ENCODE data around the gene MIA2.

DNA sequence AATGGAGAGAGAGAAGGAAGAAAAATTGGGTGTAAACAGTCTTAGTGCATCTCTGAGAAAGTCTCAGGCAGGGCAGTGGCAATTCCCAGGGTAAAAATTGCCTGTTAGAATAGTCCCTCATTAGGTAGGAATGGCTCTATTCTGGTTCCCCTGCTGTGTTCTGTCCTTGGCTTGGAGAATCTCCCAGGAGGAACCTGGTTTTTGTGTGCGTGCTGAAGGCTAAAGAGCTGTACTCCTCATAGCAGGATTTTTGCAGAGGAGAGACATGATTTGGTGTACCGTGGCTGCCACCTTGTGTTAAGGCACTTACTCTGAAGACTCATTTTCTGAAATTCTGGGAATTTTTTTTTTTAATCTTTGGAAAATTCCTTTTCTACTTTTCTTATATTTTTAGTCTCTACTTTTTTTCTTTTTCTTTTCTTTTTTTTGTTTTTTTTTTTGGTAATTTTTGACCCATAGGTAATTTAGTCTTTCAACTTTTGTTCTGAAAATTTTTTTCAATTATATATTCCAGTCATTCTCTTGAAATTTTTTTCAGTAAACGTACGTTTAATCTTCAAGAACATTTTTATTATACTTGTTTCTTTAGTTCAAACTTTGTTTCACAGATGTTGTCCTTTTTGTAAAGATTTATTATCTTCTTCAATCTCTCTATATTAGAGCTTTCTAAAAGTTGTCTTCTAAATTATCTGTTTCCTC lies 134.7 kb downstream of the MIA2 start:
- TF ChIP-seq, protein P1, sequence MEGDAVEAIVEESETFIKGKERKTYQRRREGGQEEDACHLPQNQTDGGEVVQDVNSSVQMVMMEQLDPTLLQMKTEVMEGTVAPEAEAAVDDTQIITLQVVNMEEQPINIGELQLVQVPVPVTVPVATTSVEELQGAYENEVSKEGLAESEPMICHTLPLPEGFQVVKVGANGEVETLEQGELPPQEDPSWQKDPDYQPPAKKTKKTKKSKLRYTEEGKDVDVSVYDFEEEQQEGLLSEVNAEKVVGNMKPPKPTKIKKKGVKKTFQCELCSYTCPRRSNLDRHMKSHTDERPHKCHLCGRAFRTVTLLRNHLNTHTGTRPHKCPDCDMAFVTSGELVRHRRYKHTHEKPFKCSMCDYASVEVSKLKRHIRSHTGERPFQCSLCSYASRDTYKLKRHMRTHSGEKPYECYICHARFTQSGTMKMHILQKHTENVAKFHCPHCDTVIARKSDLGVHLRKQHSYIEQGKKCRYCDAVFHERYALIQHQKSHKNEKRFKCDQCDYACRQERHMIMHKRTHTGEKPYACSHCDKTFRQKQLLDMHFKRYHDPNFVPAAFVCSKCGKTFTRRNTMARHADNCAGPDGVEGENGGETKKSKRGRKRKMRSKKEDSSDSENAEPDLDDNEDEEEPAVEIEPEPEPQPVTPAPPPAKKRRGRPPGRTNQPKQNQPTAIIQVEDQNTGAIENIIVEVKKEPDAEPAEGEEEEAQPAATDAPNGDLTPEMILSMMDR (conservative IDR thresholded peaks at IDR 0.05; ENCODE audit: low read depth in 2 of 2), result peak; percentile 79 to 81
- TF ChIP-seq POLR2AphosphoS5 (IDR thresholded peaks at IDR 0.05; ENCODE audit: low read depth) (no peak), CREB1 (CRISPR knock-in tag; IDR thresholded peaks at IDR 0.05; ENCODE audit: low read depth) (no peak), EZH2 (IDR thresholded peaks at IDR 0.05; ENCODE audit: low read depth, unreplicated experiment) (no peak), JUNB (IDR thresholded peaks at IDR 0.05; ENCODE audit: unreplicated experiment) (no peak)
